Ammon's horn (tissue), 1 donor: ENCODE measurements around the gene FAM156A.
"Not testable (repeated sequence)": the region's sequence is repeated elsewhere in the genome, so short reads cannot be mapped to it uniquely, and the experiment has no call there.

Experiments
- DNase-seq: peaks from one replicate; pipeline ENCODE4 v3.0.0-alpha.2; 2016; ENCODE audit warnings: low spot score

FAM156A gene, protein sequence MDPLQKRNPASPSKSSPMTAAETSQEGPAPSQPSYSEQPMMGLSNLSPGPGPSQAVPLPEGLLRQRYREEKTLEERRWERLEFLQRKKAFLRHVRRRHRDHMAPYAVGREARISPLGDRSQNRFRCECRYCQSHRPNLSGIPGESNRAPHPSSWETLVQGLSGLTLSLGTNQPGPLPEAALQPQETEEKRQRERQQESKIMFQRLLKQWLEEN

GRCh38 chrX:52958113-52958959 lies at the start of gene FAM156A:
FAM156A (minus strand) TSS chrX:52958518; CDS start chrX:52948588, 9,930 bp downstream.
- not testable (repeated sequence) for DNase-seq

DNA sequence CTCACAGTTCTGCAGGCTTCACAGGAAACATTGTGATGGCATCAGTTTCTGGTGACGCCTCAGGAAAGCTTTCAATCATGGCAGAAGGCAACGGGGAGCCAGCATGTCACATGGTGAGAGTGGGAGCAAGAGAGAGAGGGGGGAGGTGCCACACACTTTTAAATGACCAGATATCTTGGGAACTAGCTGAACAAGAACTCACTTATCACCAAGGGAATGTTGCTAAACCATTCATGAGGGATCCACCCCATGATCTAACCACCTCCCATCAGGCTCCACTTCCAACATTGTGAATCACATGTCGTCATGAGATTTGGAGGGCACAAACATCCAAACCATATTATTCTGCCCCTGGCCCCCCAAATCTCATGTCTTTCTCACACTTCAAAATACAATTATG lies 47.0 kb upstream of the FAM156A start:
- no peak for DNase-seq

DNA sequence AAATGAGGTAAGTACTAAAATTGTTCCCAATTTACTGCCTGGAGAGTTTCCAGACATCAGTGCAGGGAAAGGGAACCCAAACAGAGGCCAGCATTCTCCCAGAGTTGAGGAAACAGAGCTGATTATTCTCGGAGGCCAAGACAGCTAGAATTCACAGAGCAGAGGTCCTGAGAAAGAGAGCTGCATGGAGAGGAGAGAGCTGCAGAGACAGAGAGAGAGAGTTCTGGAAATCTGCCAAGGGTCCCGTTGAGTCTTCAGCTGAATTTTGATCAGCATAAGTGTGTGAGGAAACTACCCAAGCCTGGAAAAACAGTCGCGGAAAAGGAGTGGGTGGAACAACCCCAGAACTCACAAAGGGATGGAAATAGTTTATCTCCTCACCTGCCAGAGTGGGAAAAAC lies 46.5 kb upstream of the FAM156A start:
- DNase-seq = peak; percentile 18

DNA sequence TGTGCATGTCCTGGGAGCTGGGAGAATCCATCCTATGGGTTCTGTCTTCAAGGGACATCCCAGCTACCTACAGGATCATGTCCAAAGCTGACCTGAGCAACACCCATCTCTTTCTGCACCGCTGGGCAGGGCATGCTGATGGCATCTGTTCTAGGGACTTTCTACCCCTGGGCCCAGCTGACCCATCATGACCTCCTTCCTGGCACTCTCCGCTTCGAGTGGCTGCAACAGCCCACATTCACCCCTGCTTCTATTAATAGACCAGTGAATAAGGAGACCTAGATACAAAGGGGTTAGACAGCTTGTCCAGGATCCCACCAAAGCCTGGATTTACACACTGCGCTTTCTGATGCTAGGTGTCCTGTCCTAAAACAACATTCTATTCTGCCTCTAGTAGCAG lies 45.7 kb upstream of the FAM156A start:
- DNase-seq = no peak

DNA sequence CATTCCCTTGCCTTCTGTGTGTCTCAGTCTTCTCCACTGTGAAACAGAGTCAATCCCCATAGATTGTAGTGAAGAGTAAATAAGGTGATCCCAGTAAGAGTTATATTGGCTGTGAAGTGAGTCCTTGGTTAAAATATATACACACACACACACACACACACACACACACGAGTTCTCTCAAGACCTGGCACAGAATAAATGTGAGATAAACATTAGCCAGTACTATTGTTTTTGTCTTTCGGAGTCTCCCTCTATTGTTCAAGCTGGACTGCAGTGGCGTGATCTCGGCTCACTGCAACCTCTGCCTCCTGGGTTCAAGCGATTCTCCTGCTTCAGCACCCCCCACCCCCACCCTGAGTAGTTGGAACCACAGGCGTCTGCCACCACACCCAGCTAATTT lies 44.8 kb upstream of the FAM156A start:
- no peak for DNase-seq

DNA sequence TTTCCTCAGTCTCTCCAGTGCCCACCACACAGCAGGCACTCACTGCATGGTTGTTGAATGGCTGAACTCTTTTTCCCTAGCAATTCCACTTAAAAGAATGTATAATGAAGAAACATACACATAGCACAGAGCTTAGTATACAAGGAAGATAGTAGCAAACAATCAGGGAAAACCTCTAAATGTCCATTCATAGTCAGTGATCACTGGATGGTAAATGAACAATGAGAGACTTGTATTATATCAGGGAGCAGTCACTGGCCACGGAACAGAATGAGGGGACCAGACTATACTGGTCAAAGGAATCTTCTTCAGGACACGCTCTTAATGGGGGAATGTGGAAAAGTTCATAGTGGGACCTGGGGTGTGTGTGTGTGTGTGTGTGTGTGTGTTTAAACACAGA lies 43.6 kb upstream of the FAM156A start:
- no peak for DNase-seq

GRCh38 chrX:53000447-53001135 lies 42.3 kb upstream of the FAM156A start:
- no peak for DNase-seq

- DNase-seq = no peak
Observed at GRCh38 chrX:52995987-52996331, 37.6 kb upstream of the FAM156A start.

DNA sequence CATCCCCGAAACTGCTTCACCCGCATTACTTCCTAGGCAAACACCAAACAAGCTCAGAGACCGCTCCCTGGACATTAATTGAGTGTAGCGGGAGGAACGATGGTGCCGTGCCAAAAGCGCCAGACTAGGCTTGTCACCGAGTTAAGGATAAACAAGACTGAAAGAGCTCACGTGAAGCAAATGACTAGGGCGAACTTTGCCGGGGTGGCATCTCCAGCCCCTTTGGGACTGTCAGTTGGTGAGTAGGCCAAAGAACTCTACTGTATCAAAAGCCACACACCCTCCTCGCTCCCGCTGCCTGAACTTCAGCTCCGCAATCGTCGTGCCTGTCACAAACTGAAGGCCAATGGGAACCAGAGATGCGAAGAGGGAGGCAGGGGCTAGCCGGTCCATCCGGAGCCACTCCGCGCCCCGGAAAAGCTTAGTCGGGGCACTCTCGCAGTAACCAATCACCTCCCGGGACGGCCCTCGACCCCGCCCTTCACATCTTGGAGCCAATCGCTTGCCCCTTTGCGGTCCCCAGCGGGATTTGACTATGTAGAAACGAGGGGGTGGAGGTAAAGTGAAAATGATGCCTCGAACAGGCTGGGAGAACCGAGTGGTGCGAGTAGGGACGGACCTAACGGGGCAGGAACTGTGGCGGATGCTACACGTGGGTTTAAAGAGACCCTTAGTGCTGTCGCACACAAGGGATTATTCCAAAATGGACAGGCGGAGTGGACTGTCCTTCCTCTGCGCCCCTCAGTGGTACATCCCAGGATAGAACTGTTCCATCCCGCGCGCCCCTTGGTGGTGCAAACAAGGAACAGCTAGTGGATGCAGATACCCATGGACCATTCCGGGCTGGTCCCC lies 37.0 kb upstream of the FAM156A start:
- DNase-seq = peak; percentile 96

DNA sequence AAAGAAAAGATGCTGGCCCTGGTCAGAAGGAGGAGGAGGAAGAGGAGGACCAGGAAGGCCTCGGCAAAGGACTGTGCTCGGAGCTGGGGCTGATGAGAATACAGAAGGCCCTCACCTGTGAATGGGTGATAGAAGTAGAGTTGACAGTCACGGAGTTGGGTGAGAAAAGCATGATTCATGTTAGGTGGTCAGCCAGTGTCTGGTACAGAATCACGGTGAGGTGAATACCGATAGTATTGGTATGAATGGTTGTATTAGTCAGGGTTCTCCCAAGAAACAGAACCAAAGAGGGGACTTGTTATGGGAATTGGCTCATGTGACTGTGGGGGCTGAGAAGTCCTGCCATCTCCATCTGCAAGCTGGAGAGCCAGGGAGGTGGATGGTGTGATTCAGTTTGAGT lies 32.5 kb upstream of the FAM156A start:
- no peak for DNase-seq

GRCh38 chrX:52990011-52990631 lies 31.8 kb upstream of the FAM156A start:
- DNase-seq = peak; percentile 44

DNA sequence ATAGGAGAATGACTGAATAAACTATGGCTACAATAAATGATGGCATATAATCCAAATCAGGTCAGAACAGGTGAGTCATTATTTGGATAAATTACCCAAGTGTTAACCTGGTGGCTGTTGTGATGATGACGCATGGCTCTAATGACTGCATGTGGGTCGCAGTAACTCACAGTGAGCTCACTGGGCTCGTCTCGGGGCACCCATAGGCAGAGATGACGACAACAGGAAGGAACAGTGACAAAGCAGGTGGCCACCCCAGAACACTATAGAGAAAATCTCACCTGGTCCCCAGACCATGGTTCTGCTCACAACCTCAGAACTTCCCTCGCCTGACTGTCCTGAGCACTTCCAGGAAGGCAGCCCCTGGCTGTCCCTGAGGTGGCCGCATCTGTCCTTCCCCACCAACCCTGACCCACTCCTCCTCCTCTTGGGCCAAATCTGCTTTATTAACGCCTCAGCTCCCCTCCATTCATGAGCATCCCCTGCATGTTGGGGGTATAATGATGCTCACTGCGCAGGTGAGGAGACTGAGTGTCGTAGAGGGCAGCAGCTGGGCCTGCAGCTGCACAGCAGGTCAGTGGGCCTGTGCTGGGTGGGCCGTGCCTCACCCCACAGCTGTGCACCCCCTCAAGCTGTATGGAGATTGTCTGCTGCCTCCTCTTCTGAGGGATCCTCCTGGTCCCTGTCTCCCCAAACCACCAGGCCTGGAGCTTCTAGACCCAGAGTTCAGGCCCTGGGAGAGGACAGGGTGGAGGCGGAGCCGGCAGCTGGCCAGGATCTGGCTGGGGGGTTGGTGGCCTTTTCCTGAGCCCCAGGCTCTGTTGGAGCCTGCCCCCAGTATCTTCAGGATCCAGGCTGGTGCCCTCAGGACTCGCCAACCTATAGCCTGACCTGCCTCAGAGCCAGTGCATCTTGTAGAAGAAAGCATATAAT lies 30.9 kb upstream of the FAM156A start:
- DNase-seq = no peak

- no peak for DNase-seq
Observed at GRCh38 chrX:52983321-52984000, 25.1 kb upstream of the FAM156A start.

DNA sequence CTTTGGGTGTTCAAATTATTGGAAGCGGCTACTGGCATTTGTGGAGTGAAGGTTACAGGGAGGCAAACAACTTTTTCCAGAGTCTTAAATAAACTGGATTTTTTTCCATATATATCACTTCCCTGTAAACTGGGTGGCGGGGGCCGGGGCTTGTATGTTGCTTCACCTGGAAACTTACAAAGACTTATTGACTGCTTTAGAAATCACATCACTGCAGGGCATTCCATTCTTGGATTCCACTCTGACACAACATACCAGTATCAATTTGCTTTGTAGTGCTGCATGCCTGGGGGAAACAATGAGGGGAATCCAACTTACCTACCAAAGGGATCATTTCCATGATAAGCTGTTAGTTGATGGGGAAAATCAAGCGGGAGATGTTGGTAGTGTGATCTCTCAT lies 21.7 kb upstream of the FAM156A start:
- no peak for DNase-seq

DNA sequence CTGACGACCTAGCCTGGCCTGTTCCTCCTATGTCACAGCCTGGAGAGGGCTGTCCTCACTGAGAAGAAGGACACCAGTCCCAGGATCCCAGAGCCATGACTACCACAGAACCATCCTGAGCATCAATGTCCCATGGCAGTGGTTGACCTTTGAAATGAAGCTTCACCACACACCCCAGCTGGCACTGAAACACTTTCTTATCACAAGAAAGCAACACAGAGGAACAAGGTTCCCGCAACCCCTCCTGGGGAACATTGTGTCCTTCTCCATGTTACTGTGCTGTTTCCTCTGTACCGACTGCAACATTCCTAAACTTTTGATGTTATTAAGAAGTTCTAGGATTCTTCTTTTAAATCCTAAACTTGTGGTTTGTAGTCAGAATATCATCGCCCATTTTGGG lies 21.2 kb upstream of the FAM156A start:
- DNase-seq = no peak

GRCh38 chrX:52977953-52978352 lies 19.6 kb upstream of the FAM156A start:
- DNase-seq = no peak

GRCh38 chrX:52975576-52975975 lies 17.3 kb upstream of the FAM156A start:
- not testable (repeated sequence) for DNase-seq

- not testable (repeated sequence) for DNase-seq
Observed at GRCh38 chrX:52974336-52974992, 16.1 kb upstream of the FAM156A start.

GRCh38 chrX:52967922-52968321 lies 9.6 kb upstream of the FAM156A start:
- not testable (repeated sequence) for DNase-seq
